Cardiac muscle cell (in vitro differentiated cells and primary cell): Measurements from ENCODE around the gene TLCD5. TPM values are rescaled to one million over a fixed set of nuclear protein-coding genes. Genes with fewer than 3 reads are reported as not detected.

Source experiments
- DNase-seq, 2 donors: peaks; one replicate each; pipeline versions ENCODE4 v3.0.0 to v3.0.0-alpha.2; 2010 to 2017; ENCODE audit warnings: low read depth in 1 of 2, low spot score in 1 of 2
- H3K27ac ChIP-seq: fragments of 200-600 bp; sonication (generic); 2 replicates; pipeline ENCODE4 v1.5.1; 2016
- H3K27me3 ChIP-seq: fragments of 200-600 bp; sonication (generic); 2 replicates; pipeline ENCODE4 v1.6.0; 2016; ENCODE audit warnings: control low read depth
- H3K36me3 ChIP-seq: fragments of 200-600 bp; sonication (generic); 2 replicates; pipeline ENCODE4 v1.5.1; 2016; ENCODE audit warnings: control low read depth
- H3K4me1 ChIP-seq: fragments of 200-600 bp; sonication (generic); 2 replicates; pipeline ENCODE4 v1.8.1; 2017; ENCODE audit warnings: low read depth, mild to moderate bottlenecking, mixed run types
- H3K4me3 ChIP-seq: fragments of 200-600 bp; sonication (generic); 2 replicates; pipeline ENCODE4 v1.5.1; 2016; ENCODE audit warnings: mild to moderate bottlenecking
- H3K9me3 ChIP-seq: fragments of 200-600 bp; sonication (generic); 2 replicates; pipeline ENCODE4 v1.5.1; 2017; ENCODE audit warnings: low read depth, mild to moderate bottlenecking, control low read depth
- polyA plus RNA-seq: library from polyadenylated mRNA; unstranded; fragments of >200 nt; fragmentation: Nextera tagmentation; extraction: Ambion mirVana; gene quantifications from 2 replicates; pipeline ENCODE4 v1.2.1, GENCODE V29; 2016
- total RNA-seq: library from RNA; depleted of rRNA; stranded (reverse); fragments of >200 nt; gene quantifications from 2 replicates; pipeline ENCODE4 v1.2.3, GENCODE V29; 2016
- TF ChIP-seq, protein P1 (sequence below): IDR thresholded peaks from 2 replicates; pipeline ENCODE4 v1.5.1; 2012; ENCODE audit warnings: low read depth, mild to moderate bottlenecking, low read length

TLCD5 gene
- total and polyA plus RNA-seq, 2 experiments from 2014 or later: 25.0 to 27.1 TPM

- H3K27ac ChIP-seq: no peak overlapping the region
- H3K36me3 ChIP-seq: peaks cover 11% of the 10 kb centered on the region
- H3K9me3 ChIP-seq: no peaks in the 10 kb centered on the region
- no peak overlapping the region for H3K4me3 ChIP-seq
- TF ChIP-seq, protein P1, sequence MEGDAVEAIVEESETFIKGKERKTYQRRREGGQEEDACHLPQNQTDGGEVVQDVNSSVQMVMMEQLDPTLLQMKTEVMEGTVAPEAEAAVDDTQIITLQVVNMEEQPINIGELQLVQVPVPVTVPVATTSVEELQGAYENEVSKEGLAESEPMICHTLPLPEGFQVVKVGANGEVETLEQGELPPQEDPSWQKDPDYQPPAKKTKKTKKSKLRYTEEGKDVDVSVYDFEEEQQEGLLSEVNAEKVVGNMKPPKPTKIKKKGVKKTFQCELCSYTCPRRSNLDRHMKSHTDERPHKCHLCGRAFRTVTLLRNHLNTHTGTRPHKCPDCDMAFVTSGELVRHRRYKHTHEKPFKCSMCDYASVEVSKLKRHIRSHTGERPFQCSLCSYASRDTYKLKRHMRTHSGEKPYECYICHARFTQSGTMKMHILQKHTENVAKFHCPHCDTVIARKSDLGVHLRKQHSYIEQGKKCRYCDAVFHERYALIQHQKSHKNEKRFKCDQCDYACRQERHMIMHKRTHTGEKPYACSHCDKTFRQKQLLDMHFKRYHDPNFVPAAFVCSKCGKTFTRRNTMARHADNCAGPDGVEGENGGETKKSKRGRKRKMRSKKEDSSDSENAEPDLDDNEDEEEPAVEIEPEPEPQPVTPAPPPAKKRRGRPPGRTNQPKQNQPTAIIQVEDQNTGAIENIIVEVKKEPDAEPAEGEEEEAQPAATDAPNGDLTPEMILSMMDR: no peak
- DNase-seq: no peak
- H3K27me3 ChIP-seq: no peaks in the 10 kb centered on the region
- H3K4me1 ChIP-seq: peaks cover 29% of the 10 kb centered on the region
These were observed 4.5 kb downstream of the TLCD5 start for GRCh38 chr11:120329556-120329955.

DNA sequence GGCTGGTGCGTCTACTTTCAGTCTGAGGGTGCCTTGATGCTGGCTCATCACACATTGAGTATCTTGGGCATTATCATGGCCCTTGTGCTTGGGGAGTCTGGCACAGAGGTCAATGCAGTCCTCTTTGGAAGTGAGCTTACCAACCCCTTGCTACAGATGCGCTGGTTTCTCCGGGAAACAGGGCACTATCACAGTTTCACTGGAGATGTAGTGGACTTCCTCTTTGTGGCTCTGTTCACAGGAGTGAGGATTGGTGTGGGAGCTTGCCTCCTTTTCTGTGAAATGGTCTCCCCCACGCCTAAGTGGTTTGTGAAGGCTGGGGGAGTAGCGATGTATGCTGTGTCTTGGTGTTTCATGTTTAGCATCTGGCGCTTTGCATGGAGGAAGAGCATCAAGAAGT is 4.9 kb downstream of the TLCD5 start:
- Histone ChIP-seq H3K27ac (no peak overlapping the region), H3K9me3 (no peaks in the 10 kb centered on the region), H3K4me1 (peaks cover 30% of the 10 kb centered on the region), H3K36me3 (peaks cover 11% of the 10 kb centered on the region), H3K27me3 (no peaks in the 10 kb centered on the region), H3K4me3 (no peak overlapping the region)
- TF ChIP-seq, protein P1: no peak
- no peak for DNase-seq

DNA sequence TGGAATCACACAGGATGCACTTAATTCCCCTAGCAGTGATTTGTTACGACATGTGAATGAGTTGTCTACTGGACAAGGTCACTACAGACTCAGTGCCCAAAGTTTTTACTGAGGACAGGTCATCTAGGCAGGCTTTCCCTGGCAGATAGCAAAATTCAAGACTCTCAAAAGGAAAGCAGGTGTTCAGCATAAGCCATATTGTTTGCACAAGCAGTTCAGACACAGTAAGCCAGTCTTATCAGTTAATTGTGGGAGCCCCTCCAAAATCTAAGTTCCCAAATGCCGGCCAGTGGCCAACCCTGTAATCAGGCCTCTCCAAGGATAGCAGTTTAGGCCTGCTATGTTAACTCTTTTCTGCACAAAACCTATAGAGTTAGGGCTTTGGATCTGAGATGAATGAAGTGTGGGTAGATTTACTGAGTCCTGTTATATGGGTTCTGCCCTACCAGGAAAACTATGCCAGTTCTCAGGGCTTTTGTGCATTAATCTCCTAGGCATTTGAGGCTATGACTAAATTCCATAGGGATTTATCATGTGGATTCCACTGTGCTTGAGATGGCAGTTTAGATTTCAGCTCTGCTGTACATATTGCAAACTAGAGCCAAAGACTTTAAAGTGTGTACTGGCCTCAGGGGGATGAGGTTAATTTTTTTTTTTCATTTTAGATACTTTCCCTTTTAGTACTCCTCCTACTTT is 6.3 kb downstream of the TLCD5 start:
- Histone ChIP-seq H3K4me1 (peaks cover 24% of the 10 kb centered on the region), H3K36me3 (peaks cover 11% of the 10 kb centered on the region), H3K9me3 (no peaks in the 10 kb centered on the region), H3K4me3 (no peak overlapping the region), H3K27me3 (no peaks in the 10 kb centered on the region), H3K27ac (peak overlapping the region; percentile 65)
- DNase-seq: peak in 1 of 2 donors; percentile 83
- TF ChIP-seq, protein P1: no peak

DNA sequence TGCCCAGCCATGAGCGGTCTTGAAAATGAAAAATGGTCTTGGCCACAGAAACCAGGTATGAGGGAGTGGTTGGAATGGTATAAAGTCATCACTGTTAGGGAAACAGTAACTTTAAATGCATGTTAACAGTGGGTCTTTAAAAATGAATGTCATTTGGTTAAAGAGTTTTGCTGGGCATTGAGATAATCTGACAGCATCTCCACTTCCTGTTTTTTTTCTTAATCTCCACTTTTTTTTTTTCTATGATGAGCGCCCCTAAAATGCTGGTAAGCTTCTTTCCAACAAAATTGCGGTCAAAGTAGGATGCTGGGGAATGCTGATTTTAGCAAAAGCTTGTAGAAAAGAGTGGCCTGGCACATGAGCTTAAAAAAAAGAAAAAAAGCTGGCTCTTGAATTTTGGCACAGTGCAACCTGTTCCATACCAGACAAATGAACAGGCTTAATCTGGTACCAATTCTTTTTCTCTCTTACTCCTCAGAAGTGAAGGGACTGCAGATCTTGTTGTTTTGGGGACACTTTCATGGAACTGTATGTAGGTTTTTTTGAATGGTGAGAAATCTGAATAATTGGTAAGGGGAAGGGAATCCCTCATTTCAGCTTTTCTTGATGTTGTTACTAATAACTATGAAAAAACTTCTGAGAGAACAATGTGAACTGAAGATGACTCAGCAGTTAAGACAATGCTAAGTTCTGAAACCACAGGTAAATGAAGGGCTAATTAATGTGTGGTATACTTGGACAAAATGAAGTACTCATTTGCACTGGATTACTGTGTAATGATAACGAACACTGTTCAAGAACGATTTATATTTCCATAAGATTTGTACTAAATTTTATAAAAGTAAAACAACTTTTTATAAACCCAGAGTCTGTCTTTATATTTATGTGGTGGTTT is 8.0 kb downstream of the TLCD5 start:
- no peaks in the 10 kb centered on the region for H3K27me3 ChIP-seq
- no peaks in the 10 kb centered on the region for H3K9me3 ChIP-seq
- H3K36me3 ChIP-seq: peaks cover 11% of the 10 kb centered on the region
- no peak overlapping the region for H3K4me3 ChIP-seq
- H3K27ac ChIP-seq: no peak overlapping the region
- DNase-seq: no peak
- TF ChIP-seq, protein P1: no peak
- peaks cover 11% of the 10 kb centered on the region for H3K4me1 ChIP-seq

- no peak overlapping the region for H3K4me3 ChIP-seq
- peaks cover 11% of the 10 kb centered on the region for H3K36me3 ChIP-seq
- DNase-seq: no peak
- no peak overlapping the region for H3K27ac ChIP-seq
- peaks cover 16% of the 10 kb centered on the region for H3K4me1 ChIP-seq
- H3K27me3 ChIP-seq: no peaks in the 10 kb centered on the region
- no peaks in the 10 kb centered on the region for H3K9me3 ChIP-seq
- TF ChIP-seq, protein P1: no peak
These were observed 8.7 kb downstream of the TLCD5 start for GRCh38 chr11:120333801-120334200.
